Rectal smooth muscle tissue (tissue), 1 donor: ENCODE results near the gene AKT2.
A peak's percentile ranks its signal among the peaks of the same experiment; 100 is the strongest.

Source experiments
- H3K27ac ChIP-seq: one replicate; pipeline ENCODE4 v1.7.0; 2013; ENCODE audit warnings: low read depth, low read length, inconsistent platforms
- H3K27me3 ChIP-seq: one replicate; pipeline ENCODE4 v1.7.0; 2013; ENCODE audit warnings: low read length; ENCODE audit not compliant: control insufficient read depth, insufficient read depth
- H3K36me3 ChIP-seq: one replicate; pipeline ENCODE4 v1.7.0; 2013; ENCODE audit warnings: low read length; ENCODE audit not compliant: control insufficient read depth, insufficient read depth
- H3K4me1 ChIP-seq: one replicate; pipeline ENCODE4 v1.7.0; 2013; ENCODE audit warnings: low read length; ENCODE audit not compliant: control insufficient read depth, insufficient read depth
- H3K4me3 ChIP-seq: one replicate; pipeline ENCODE4 v1.7.0; 2013; ENCODE audit warnings: low read length
- H3K9ac ChIP-seq: one replicate; pipeline ENCODE4 v1.7.0; 2013; ENCODE audit warnings: low read length

AKT2 gene

GRCh38 chr19:40253611-40254092, 31.5 kb downstream of the AKT2 start:
- H3K27ac ChIP-seq, result no peak overlapping the region
- peaks cover 21% of the 10 kb centered on the region for H3K36me3 ChIP-seq
- H3K4me1 ChIP-seq, result no peaks in the 10 kb centered on the region

GRCh38 chr19:40252395-40252794, 32.8 kb downstream of the AKT2 start:
- Histone ChIP-seq H3K27me3 (no peaks in the 10 kb centered on the region), H3K4me1 (no peaks in the 10 kb centered on the region), H3K9ac (no peak overlapping the region), H3K4me3 (no peak overlapping the region), H3K27ac (no peak overlapping the region), H3K36me3 (peaks cover 21% of the 10 kb centered on the region)

More at GRCh38 chr19:40253611-40254092, 31.5 kb downstream of the AKT2 start:
- Histone ChIP-seq H3K9ac (no peak overlapping the region), H3K27me3 (no peaks in the 10 kb centered on the region), H3K4me3 (no peak overlapping the region)

GRCh38 chr19:40251991-40252390, 33.2 kb downstream of the AKT2 start:
- no peak overlapping the region for H3K4me3 ChIP-seq
- H3K36me3 ChIP-seq, result peaks cover 20% of the 10 kb centered on the region
- no peaks in the 10 kb centered on the region for H3K27me3 ChIP-seq
- no peak overlapping the region for H3K9ac ChIP-seq
- H3K27ac ChIP-seq, result no peak overlapping the region
- no peaks in the 10 kb centered on the region for H3K4me1 ChIP-seq

- H3K4me1 ChIP-seq, result no peaks in the 10 kb centered on the region
- no peak overlapping the region for H3K4me3 ChIP-seq
- H3K9ac ChIP-seq, result no peak overlapping the region
- H3K36me3 ChIP-seq, result peaks cover 13% of the 10 kb centered on the region
- no peaks in the 10 kb centered on the region for H3K27me3 ChIP-seq
- no peak overlapping the region for H3K27ac ChIP-seq
Measured at GRCh38 chr19:40251244-40251643, 33.9 kb downstream of the AKT2 start.

- H3K4me1 ChIP-seq, result peaks cover 7% of the 10 kb centered on the region
- H3K4me3 ChIP-seq, result no peak overlapping the region
- peaks cover 4% of the 10 kb centered on the region for H3K36me3 ChIP-seq
- H3K27me3 ChIP-seq, result no peaks in the 10 kb centered on the region
- H3K9ac ChIP-seq, result no peak overlapping the region
- no peak overlapping the region for H3K27ac ChIP-seq
Measured at GRCh38 chr19:40249781-40250180, 35.4 kb downstream of the AKT2 start.

GRCh38 chr19:40249201-40249600, 35.9 kb downstream of the AKT2 start:
- Histone ChIP-seq H3K4me3 (no peak overlapping the region), H3K4me1 (peaks cover 7% of the 10 kb centered on the region), H3K27me3 (no peaks in the 10 kb centered on the region), H3K27ac (no peak overlapping the region), H3K9ac (peak overlapping the region; percentile 1), H3K36me3 (peaks cover 4% of the 10 kb centered on the region)

- Histone ChIP-seq H3K36me3 (peaks cover 2% of the 10 kb centered on the region), H3K4me1 (peaks cover 7% of the 10 kb centered on the region), H3K4me3 (no peak overlapping the region), H3K9ac (no peak overlapping the region), H3K27me3 (no peaks in the 10 kb centered on the region), H3K27ac (no peak overlapping the region)
Measured at GRCh38 chr19:40247735-40248262, 37.3 kb downstream of the AKT2 start.

GRCh38 chr19:40247178-40247577, 38.0 kb downstream of the AKT2 start:
- no peak overlapping the region for H3K4me3 ChIP-seq
- H3K4me1 ChIP-seq, result peaks cover 7% of the 10 kb centered on the region
- no peaks in the 10 kb centered on the region for H3K27me3 ChIP-seq
- no peak overlapping the region for H3K9ac ChIP-seq
- peaks cover 6% of the 10 kb centered on the region for H3K36me3 ChIP-seq
- H3K27ac ChIP-seq, result no peak overlapping the region

GRCh38 chr19:40246292-40247073, 38.7 kb downstream of the AKT2 start:
- Histone ChIP-seq H3K4me1 (peaks cover 7% of the 10 kb centered on the region), H3K27me3 (no peaks in the 10 kb centered on the region), H3K36me3 (peaks cover 11% of the 10 kb centered on the region)

GRCh38 chr19:40245506-40246128, 39.5 kb downstream of the AKT2 start:
- Histone ChIP-seq H3K4me1 (peaks cover 7% of the 10 kb centered on the region), H3K27ac (no peak overlapping the region), H3K9ac (no peak overlapping the region), H3K4me3 (no peak overlapping the region), H3K27me3 (no peaks in the 10 kb centered on the region), H3K36me3 (peaks cover 12% of the 10 kb centered on the region)

More at GRCh38 chr19:40246292-40247073, 38.7 kb downstream of the AKT2 start:
- Histone ChIP-seq H3K4me3 (no peak overlapping the region), H3K9ac (no peak overlapping the region), H3K27ac (no peak overlapping the region)

- no peak overlapping the region for H3K9ac ChIP-seq
- no peak overlapping the region for H3K27ac ChIP-seq
- H3K4me1 ChIP-seq, result peaks cover 7% of the 10 kb centered on the region
- peaks cover 18% of the 10 kb centered on the region for H3K36me3 ChIP-seq
- H3K4me3 ChIP-seq, result no peak overlapping the region
- H3K27me3 ChIP-seq, result no peaks in the 10 kb centered on the region
Measured at GRCh38 chr19:40244579-40245317, 40.4 kb downstream of the AKT2 start.

GRCh38 chr19:40243181-40243580, 42.0 kb downstream of the AKT2 start:
- peaks cover 7% of the 10 kb centered on the region for H3K4me1 ChIP-seq
- peaks cover 25% of the 10 kb centered on the region for H3K36me3 ChIP-seq
- no peak overlapping the region for H3K4me3 ChIP-seq
- no peak overlapping the region for H3K9ac ChIP-seq
- H3K27ac ChIP-seq, result no peak overlapping the region
- H3K27me3 ChIP-seq, result no peaks in the 10 kb centered on the region
